ENCODE measurements around the gene PLXNB2. TPM values are rescaled to one million over a fixed set of nuclear protein-coding genes. Genes with fewer than 3 reads are reported as not detected.
A peak's percentile ranks its signal among the peaks of the same experiment; 100 is the strongest.

Gene PLXNB2
- polyA plus RNA-seq, 3 donors, result 38.2 to 368 (median 70.5) TPM

- Histone ChIP-seq H3K4me1 (ENCODE audit: control insufficient read depth in 1 of 2, insufficient read depth in 2 of 2, low read length in 2 of 2) (peaks cover 50 to 51% of the 10 kb centered on the region in 2 donors), H3K79me2 (ENCODE audit: insufficient read depth, low read length) (peaks cover 32% of the 10 kb centered on the region), H4K20me1 (ENCODE audit: insufficient read depth, low read length) (peaks cover 23% of the 10 kb centered on the region), H3K27me3 (ENCODE audit: control insufficient read depth in 2 of 2, insufficient read depth in 2 of 2, low read length in 2 of 2) (no peaks in the 10 kb centered on the region), H3K36me3 (replicated peaks in 1 of 2; ENCODE audit: control insufficient read depth in 1 of 2, insufficient read depth in 2 of 2, low read length in 2 of 2) (peaks cover 0 to 7% of the 10 kb centered on the region in 2 donors), H2AFZ (ENCODE audit: insufficient read depth, low read depth, low read length, poor library complexity, severe bottlenecking) (no peak overlapping the region), H3K27ac (ENCODE audit: low read depth in 1 of 2, low read length in 2 of 2) (no peak overlapping the region), H3K4me2 (replicated peaks; ENCODE audit: extremely low read depth, low read length, poor library complexity, severe bottlenecking) (no peak overlapping the region), H3K9me3 (replicated peaks in 1 of 2; ENCODE audit: control insufficient read depth in 1 of 2, insufficient read depth in 1 of 2, low read length in 2 of 2) (no peaks in the 10 kb centered on the region), H3K4me3 (replicated peaks in 1 of 3; ENCODE audit: low read depth in 2 of 3, low read length in 3 of 3) (no peak overlapping the region), H3K9ac (ENCODE audit: insufficient read depth, low read length, poor library complexity, severe bottlenecking) (no peak overlapping the region)
- Mint-ChIP-seq H3K9me3 (peaks cover 0 to 2% (median 0%) of the 10 kb centered on the region in 7 donors), H3K4me3 (no peak overlapping the region), H3K27me3 (ENCODE audit: low read depth in 3 of 3) (peaks cover 2 to 3% (median 2%) of the 10 kb centered on the region in 3 donors), H3K27ac (peak overlapping the region in 2 of 7 donors; percentile 5 to 15), H3K4me1 (peaks cover 38% of the 10 kb centered on the region), H3K36me3 (peaks cover 0 to 9% of the 10 kb centered on the region in 2 donors)
- no peak for TF ChIP-seq CTCF (IDR thresholded peaks at IDR 0.05)
- WGBS (ENCODE audit: insufficient coverage), result 96% methylated on average over 13 of the region's 21 CpGs
- intact Hi-C loops (cut with micrococcal nuclease), result no loop called here
- DNase-seq, result no peak
Measured at GRCh38 chr22:50310031-50310722, 2.7 kb upstream of the PLXNB2 start.

GRCh38 chr22:50309601-50309991 lies 2.1 kb upstream of the PLXNB2 start:
- peak overlapping the region; percentile 83 for H3K4me2 ChIP-seq (replicated peaks; ENCODE audit: extremely low read depth, low read length, poor library complexity, severe bottlenecking)
- Mint-ChIP-seq H3K27me3 (ENCODE audit: low read depth in 3 of 3) (peaks cover 2 to 3% (median 2%) of the 10 kb centered on the region in 3 donors), H3K27ac (peak overlapping the region in 5 of 7 donors; percentile 65 to 95 (median 86)), H3K4me1 (peaks cover 38% of the 10 kb centered on the region), H3K4me3 (no peak overlapping the region), H3K9me3 (peaks cover 0 to 2% (median 0%) of the 10 kb centered on the region in 7 donors), H3K36me3 (peaks cover 0 to 9% of the 10 kb centered on the region in 2 donors)
- no peak for DNase-seq
- no peak overlapping the region for H3K9ac ChIP-seq (ENCODE audit: insufficient read depth, low read length, poor library complexity, severe bottlenecking)
- H2AFZ ChIP-seq (ENCODE audit: insufficient read depth, low read depth, low read length, poor library complexity, severe bottlenecking), result no peak overlapping the region
- no peak overlapping the region for H3K4me3 ChIP-seq (replicated peaks in 1 of 3; ENCODE audit: low read depth in 2 of 3, low read length in 3 of 3)
- peaks cover 0 to 10% of the 10 kb centered on the region in 2 donors for H3K36me3 ChIP-seq (replicated peaks in 1 of 2; ENCODE audit: control insufficient read depth in 1 of 2, insufficient read depth in 2 of 2, low read length in 2 of 2)
- no peak for TF ChIP-seq CTCF (IDR thresholded peaks at IDR 0.05)
- H3K9me3 ChIP-seq (replicated peaks in 1 of 2; ENCODE audit: control insufficient read depth in 1 of 2, insufficient read depth in 1 of 2, low read length in 2 of 2), result no peaks in the 10 kb centered on the region
- H3K4me1 ChIP-seq (ENCODE audit: control insufficient read depth in 1 of 2, insufficient read depth in 2 of 2, low read length in 2 of 2), result peaks cover 50 to 51% of the 10 kb centered on the region in 2 donors
- no peaks in the 10 kb centered on the region for H3K27me3 ChIP-seq (ENCODE audit: control insufficient read depth in 2 of 2, insufficient read depth in 2 of 2, low read length in 2 of 2)
- intact Hi-C loops (cut with micrococcal nuclease), result loop anchor here in 1 of 2 donors (2.0 to 10.0 kb wide), 2 partner anchors 17 to 345 kb away; partner anchors contain the start of genes DENND6B and PIM3
- peaks cover 25% of the 10 kb centered on the region for H4K20me1 ChIP-seq (ENCODE audit: insufficient read depth, low read length)
- peak overlapping the region; percentile 83 to 90 for H3K27ac ChIP-seq (ENCODE audit: low read depth in 1 of 2, low read length in 2 of 2)
- WGBS (ENCODE audit: insufficient coverage), result 65% methylated on average over 7 of the region's 7 CpGs
- peaks cover 34% of the 10 kb centered on the region for H3K79me2 ChIP-seq (ENCODE audit: insufficient read depth, low read length)
